ENCODE results near the gene PLPP7. TPM values are rescaled to one million over a fixed set of nuclear protein-coding genes. Genes with fewer than 3 reads are reported as not detected.
"Not testable (repeated sequence)": the region's sequence is repeated elsewhere in the genome, so short reads cannot be mapped to it uniquely, and the experiment has no call there.

PLPP7 gene
- total RNA-seq, 1 donor from 2014 or later = 15.8 TPM

DNA sequence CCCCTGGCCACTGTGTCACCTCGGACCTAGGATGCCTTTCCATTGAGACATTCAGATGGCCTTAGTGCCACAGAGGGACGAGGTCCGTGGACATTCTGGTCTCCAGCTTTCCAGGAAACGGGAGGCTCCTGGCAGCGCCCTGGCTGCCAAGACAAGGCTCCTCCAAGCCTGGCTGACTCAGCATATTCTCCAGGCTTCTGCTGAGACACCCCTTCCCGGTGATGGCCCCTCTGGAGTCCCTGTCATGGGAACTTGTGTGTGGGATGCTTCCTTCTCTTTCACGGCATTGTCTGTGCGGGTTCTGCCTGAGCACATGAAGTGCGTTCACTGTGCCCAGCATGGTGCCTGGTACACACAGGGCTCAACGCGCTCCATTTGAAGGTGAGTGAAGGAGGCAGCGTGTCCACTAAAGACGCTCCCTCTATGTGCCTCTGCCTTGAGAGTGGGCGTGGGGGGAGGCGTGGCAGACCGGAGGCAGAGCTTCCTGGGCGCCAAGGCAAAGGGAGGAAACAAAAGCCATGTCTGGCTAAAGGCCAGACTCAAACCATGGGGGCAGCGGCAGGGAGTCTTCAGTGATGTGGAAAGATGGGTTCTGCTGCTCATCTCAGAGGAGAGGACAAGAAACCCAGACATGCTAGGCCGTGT lies 58.0 kb downstream of the PLPP7 start:
- intact Hi-C loops (cut with DNase I) = loop anchor here (5.0 kb wide), 1 partner anchor 395 kb away; the partner anchor contains the start of gene RAPGEF1
- DNase-seq (ENCODE audit: low spot score in 2 of 2) = no peak
- Histone ChIP-seq H3K27ac (no peak overlapping the region), H3K4me1 (no peaks in the 10 kb centered on the region), H3K4me3 (no peak overlapping the region), H3K36me3 (no peaks in the 10 kb centered on the region), H3K27me3 (no peaks in the 10 kb centered on the region), H3K9me3 (no peaks in the 10 kb centered on the region)
- TF ChIP-seq, protein P1, sequence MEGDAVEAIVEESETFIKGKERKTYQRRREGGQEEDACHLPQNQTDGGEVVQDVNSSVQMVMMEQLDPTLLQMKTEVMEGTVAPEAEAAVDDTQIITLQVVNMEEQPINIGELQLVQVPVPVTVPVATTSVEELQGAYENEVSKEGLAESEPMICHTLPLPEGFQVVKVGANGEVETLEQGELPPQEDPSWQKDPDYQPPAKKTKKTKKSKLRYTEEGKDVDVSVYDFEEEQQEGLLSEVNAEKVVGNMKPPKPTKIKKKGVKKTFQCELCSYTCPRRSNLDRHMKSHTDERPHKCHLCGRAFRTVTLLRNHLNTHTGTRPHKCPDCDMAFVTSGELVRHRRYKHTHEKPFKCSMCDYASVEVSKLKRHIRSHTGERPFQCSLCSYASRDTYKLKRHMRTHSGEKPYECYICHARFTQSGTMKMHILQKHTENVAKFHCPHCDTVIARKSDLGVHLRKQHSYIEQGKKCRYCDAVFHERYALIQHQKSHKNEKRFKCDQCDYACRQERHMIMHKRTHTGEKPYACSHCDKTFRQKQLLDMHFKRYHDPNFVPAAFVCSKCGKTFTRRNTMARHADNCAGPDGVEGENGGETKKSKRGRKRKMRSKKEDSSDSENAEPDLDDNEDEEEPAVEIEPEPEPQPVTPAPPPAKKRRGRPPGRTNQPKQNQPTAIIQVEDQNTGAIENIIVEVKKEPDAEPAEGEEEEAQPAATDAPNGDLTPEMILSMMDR (IDR thresholded peaks at IDR 0.05) = no peak

DNA sequence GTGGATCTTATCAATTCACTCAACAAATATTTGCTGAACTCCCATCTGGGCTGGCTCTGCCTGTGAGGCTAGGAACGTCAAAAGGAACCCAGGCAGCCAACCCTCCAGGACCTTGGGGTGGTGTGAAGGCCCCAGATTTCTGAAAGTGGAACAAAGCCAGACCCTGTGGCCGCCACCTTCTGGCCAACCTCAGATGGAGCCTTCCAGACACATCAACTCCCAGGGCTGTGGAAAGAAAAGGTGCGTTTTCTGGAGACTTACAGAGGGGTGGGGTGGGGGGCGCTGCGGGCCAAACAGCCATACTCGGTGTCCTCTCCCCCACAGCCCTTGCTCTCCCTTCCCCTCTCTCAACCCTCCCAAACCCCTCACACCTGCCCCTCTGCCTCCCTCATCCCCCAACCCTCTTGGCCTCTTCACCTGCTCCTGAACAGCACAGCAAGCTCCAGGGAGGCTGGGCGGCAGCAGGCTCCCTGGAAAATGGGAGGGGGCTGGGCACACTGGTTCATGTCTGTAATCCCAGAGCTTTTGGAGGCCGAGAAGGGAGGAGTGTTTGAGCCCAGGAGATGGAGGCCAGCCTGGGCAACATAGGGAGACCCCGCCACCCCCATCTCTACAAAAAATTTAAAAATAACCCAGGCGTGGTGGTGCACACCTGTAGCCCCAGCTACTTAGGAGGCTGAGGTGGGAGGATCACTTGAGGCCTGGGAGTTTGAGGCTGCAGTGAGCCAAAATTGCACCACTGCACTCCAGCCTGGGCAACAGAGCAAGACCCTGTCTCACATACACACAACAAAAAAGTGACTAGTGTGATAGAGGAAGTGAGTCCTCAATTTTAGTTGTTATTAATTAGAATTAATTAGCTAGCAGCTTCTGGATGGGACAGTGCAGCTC lies 59.4 kb downstream of the PLPP7 start:
- Histone ChIP-seq H3K27me3 (no peaks in the 10 kb centered on the region), H3K27ac (no peak overlapping the region), H3K36me3 (no peaks in the 10 kb centered on the region), H3K4me1 (no peaks in the 10 kb centered on the region), H3K9me3 (no peaks in the 10 kb centered on the region), H3K4me3 (no peak overlapping the region)
- no peak for DNase-seq (ENCODE audit: low spot score in 2 of 2)
- intact Hi-C loops (cut with DNase I) = loop anchor here (5.0 kb wide), 1 partner anchor 393 kb away; the partner anchor contains the start of gene RAPGEF1
- TF ChIP-seq, protein P1 (IDR thresholded peaks at IDR 0.05) = no peak

DNA sequence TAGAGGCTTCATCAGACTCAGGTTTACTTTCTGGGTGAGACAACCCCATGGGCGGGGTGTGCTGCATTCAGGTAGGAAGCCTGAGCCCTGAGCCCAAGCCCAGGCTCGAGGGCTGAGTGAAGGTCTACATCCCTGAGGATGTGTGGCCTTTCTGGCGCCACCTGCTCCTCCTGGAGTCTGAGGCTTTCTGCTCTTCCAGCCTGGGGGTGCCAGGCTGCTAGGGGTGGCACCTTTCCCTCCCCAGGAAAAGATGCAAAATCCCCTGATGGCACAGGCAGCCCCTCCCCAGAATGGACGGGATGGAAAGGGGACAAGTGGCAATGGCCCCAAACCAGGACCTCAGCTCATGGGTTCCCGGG lies 60.0 kb downstream of the PLPP7 start:
- TF ChIP-seq, protein P1 (IDR thresholded peaks at IDR 0.05) = no peak
- DNase-seq (ENCODE audit: low spot score in 2 of 2) = no peak
- no peaks in the 10 kb centered on the region for H3K36me3 ChIP-seq
- no peaks in the 10 kb centered on the region for H3K27me3 ChIP-seq
- no peak overlapping the region for H3K4me3 ChIP-seq
- H3K4me1 ChIP-seq = no peaks in the 10 kb centered on the region
- H3K9me3 ChIP-seq = no peaks in the 10 kb centered on the region
- no peak overlapping the region for H3K27ac ChIP-seq
- intact Hi-C loops (cut with DNase I) = loop anchor here (5.0 kb wide), 1 partner anchor 393 kb away; the partner anchor contains the start of gene RAPGEF1

DNA sequence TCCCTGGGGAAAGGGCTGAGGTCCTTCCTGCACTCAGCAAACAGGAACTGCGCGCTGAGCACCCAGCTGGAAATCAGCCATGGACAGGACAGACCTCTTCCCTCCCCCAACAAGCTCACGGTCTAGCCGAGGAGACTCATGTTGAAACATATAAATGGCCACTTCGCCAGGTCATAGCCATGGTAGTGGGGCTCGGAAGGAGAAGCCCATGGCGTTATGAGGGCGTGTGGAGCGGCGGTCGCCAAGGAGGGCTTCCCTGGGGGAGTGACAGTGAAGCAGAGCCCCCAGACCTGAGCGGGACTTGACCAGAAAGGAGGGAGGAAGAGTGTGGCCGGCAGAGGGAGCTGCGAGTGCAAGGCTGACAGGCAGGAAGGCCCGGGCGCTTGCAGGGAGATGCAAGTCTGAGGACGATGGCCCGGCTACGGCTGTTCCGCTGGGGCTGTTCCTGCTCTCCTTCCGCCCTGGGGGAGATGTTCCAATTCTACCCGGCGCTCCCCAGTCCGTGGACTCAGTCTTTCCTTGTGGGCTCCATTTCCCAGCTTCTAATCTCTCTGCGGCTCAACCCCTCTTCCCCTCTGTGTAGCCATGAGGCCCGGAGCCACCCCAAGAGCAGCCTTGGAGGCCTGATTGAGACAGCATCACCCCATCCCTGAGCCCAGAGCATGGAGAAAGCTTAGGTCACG lies 60.5 kb downstream of the PLPP7 start:
- H3K27me3 ChIP-seq = no peaks in the 10 kb centered on the region
- H3K4me3 ChIP-seq = peak overlapping the region in 1 of 2 donors; percentile 45
- intact Hi-C loops (cut with DNase I) = loop anchor here (5.0 kb wide), 3 partner anchors 42 to 392 kb away; partner anchors contain the start of genes PRRC2B and RAPGEF1
- H3K36me3 ChIP-seq = no peaks in the 10 kb centered on the region
- no peaks in the 10 kb centered on the region for H3K9me3 ChIP-seq
- H3K27ac ChIP-seq = no peak overlapping the region
- TF ChIP-seq, protein P1 (IDR thresholded peaks at IDR 0.05) = peak; percentile 82 to 89 (median 87)
- H3K4me1 ChIP-seq = no peaks in the 10 kb centered on the region
- DNase-seq (ENCODE audit: low spot score in 2 of 2) = peak; percentile 32 to 92

DNA sequence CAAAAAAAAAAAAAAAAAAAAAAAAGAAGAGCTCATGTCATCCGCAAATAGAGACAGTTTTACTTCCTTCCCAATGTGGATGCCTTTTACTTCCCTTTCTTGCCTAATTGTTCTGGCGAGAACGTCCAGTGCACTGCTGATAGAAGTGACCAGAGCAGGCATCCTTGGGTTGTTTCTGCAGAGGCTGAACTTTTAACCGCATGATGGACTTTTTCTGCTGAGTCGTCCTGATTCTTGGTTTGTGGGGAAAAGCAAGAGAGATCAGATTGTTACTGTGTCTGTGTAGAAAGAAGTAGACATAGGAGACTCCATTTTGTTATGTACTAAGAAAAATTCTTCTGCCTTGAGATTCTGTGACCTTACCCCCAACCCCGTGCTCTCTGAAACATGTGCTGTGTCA lies 67.0 kb downstream of the PLPP7 start:
- H3K36me3 ChIP-seq; intact Hi-C loops (cut with DNase I); DNase-seq (ENCODE audit: low spot score in 2 of 2); H3K9me3 ChIP-seq; H3K27me3 ChIP-seq; H3K27ac ChIP-seq; H3K4me3 ChIP-seq; H3K4me1 ChIP-seq: not testable (repeated sequence)

Data from ascending aorta (tissue), 2 donors.